Kidney epithelial cell (primary cell): ENCODE data around the gene SNCAIP. TPM values are rescaled to one million over a fixed set of nuclear protein-coding genes. Genes with fewer than 3 reads are reported as not detected.
"Not testable (repeated sequence)": the region's sequence is repeated elsewhere in the genome, so short reads cannot be mapped to it uniquely, and the experiment has no call there.

ENCODE experiments used
- DNase-seq: peaks from one replicate; pipeline ENCODE4 v3.0.0-alpha.2; 2010; ENCODE audit warnings: low read depth
- H3K27me3 ChIP-seq: 2 replicates; pipeline ENCODE4 v1.6.0; 2011; ENCODE audit warnings: low read length; ENCODE audit not compliant: control insufficient read depth, insufficient read depth
- H3K36me3 ChIP-seq: 2 replicates; pipeline ENCODE4 v1.5.1; 2011; ENCODE audit warnings: low read length; ENCODE audit not compliant: control insufficient read depth, insufficient read depth
- H3K4me3 ChIP-seq: 2 replicates; pipeline ENCODE4 v1.5.1; 2011; ENCODE audit warnings: low read depth, mild to moderate bottlenecking, control low read depth, low read length
- CTCF ChIP-seq: IDR thresholded peaks from 2 replicates; pipeline ENCODE4 v1.5.1; 2011; ENCODE audit warnings: mild to moderate bottlenecking, moderate library complexity, low read length, control low read depth, inconsistent platforms; ENCODE audit not compliant: insufficient read depth, poor library complexity, severe bottlenecking
- total RNA-seq: library from RNA; depleted of rRNA; stranded (reverse); fragments of >200 nt; gene quantifications from 2 replicates; pipeline ENCODE4 v1.2.3, GENCODE V29; 2015

SNCAIP gene
- total RNA-seq, 1 donor from 2014 or later, result 3.1 TPM

- no peak for TF ChIP-seq CTCF
- no peak for DNase-seq
- H3K27me3 ChIP-seq, result no peaks in the 10 kb centered on the region
- H3K36me3 ChIP-seq, result no peaks in the 10 kb centered on the region
- no peak overlapping the region for H3K4me3 ChIP-seq
These were observed 62.1 kb downstream of the SNCAIP start for GRCh38 chr5:122374110-122374509.

GRCh38 chr5:122375801-122376200, 63.8 kb downstream of the SNCAIP start:
- H3K36me3 ChIP-seq, result no peaks in the 10 kb centered on the region
- no peak for DNase-seq
- no peaks in the 10 kb centered on the region for H3K27me3 ChIP-seq
- no peak overlapping the region for H3K4me3 ChIP-seq
- no peak for TF ChIP-seq CTCF

- no peaks in the 10 kb centered on the region for H3K27me3 ChIP-seq
- TF ChIP-seq CTCF, result no peak
- DNase-seq, result no peak
- H3K4me3 ChIP-seq, result no peak overlapping the region
- no peaks in the 10 kb centered on the region for H3K36me3 ChIP-seq
These were observed 64.2 kb downstream of the SNCAIP start for GRCh38 chr5:122376250-122376649.

GRCh38 chr5:122377026-122377425, 65.0 kb downstream of the SNCAIP start:
- H3K36me3 ChIP-seq, result no peaks in the 10 kb centered on the region
- TF ChIP-seq CTCF, result no peak
- H3K4me3 ChIP-seq, result no peak overlapping the region
- DNase-seq, result no peak
- no peaks in the 10 kb centered on the region for H3K27me3 ChIP-seq

- H3K27me3 ChIP-seq, H3K36me3 ChIP-seq, DNase-seq, H3K4me3 ChIP-seq: not testable (repeated sequence)
These were observed 70.9 kb downstream of the SNCAIP start for GRCh38 chr5:122382938-122383337.

GRCh38 chr5:122384739-122385235, 72.8 kb downstream of the SNCAIP start:
- no peaks in the 10 kb centered on the region for H3K27me3 ChIP-seq
- no peaks in the 10 kb centered on the region for H3K36me3 ChIP-seq
- TF ChIP-seq CTCF, result no peak

GRCh38 chr5:122385286-122385685, 73.2 kb downstream of the SNCAIP start:
- no peaks in the 10 kb centered on the region for H3K27me3 ChIP-seq
- H3K4me3 ChIP-seq, result no peak overlapping the region
- H3K36me3 ChIP-seq, result no peaks in the 10 kb centered on the region
- no peak for DNase-seq
- no peak for TF ChIP-seq CTCF

More at GRCh38 chr5:122384739-122385235, 72.8 kb downstream of the SNCAIP start:
- DNase-seq, result no peak
- no peak overlapping the region for H3K4me3 ChIP-seq
